Adrenal gland (tissue), 12 donors: Measurements from ENCODE around the gene PIK3IP1. TPM values are rescaled to one million over a fixed set of nuclear protein-coding genes. Genes with fewer than 3 reads are reported as not detected.
"Not testable (repeated sequence)": the region's sequence is repeated elsewhere in the genome, so short reads cannot be mapped to it uniquely, and the experiment has no call there.

Experiments used
- DNase-seq, 7 donors: peaks; one replicate each; pipeline ENCODE4 v3.0.0-alpha.2; 2019 to 2020
- H3K27ac ChIP-seq, 5 donors: fragments of 200-600 bp; sonication (generic) in 4 of 5; 1 replicate in 3 of 5; 2 replicates in 2 of 5; pipeline versions ENCODE4 v1.5.1 to v1.8.0; 2016 to 2020; ENCODE audit warnings: mild to moderate bottlenecking in 1 of 5
- H3K27me3 ChIP-seq: fragments of 200-600 bp; 2 replicates; pipeline ENCODE4 v1.8.0; 2021
- H3K36me3 ChIP-seq, 2 donors: fragments of 200-600 bp; replicated peaks in 1 of 2; 1 replicate in 1 of 2; 2 replicates in 1 of 2; pipeline versions ENCODE4 v1.5.1 to v1.8.0; 2018 to 2022
- H3K4me1 ChIP-seq, 2 donors: fragments of 200-600 bp; replicated peaks in 1 of 2; 1 replicate in 1 of 2; 2 replicates in 1 of 2; pipeline versions ENCODE4 v1.5.1 to v1.8.0; 2018 to 2021
- H3K4me3 ChIP-seq, 4 donors: fragments of 200-600 bp; sonication (generic) in 3 of 4; one replicate each; pipeline ENCODE4 v1.5.1; 2016 to 2018
- H3K9me3 ChIP-seq, 3 donors: fragments of 200-600 bp; sonication (generic) in 1 of 3; replicated peaks in 1 of 3; 1 replicate in 2 of 3; 2 replicates in 1 of 3; pipeline versions ENCODE4 v1.5.1 to v1.8.0; 2016 to 2021
- POLR2A ChIP-seq, 2 donors: fragments of 450-650 bp; IDR thresholded peaks; one replicate each; pipeline ENCODE4 v1.6.1; 2017; ENCODE audit warnings: antibody characterized with exemption in 2 of 2, mild to moderate bottlenecking in 2 of 2, moderate library complexity in 1 of 2
- WGBS, 4 donors: extraction: QIAGEN DNeasy Blood & Tissue Kit in 2 of 4; methylation state at CpG; one replicate each; pipeline versions ENCODE4 v1.1.5 to v1.1.7; 2013 to 2017; 5-methylcytosine and 5-hydroxymethylcytosine counted together
- intact Hi-C, 2 donors: fragments of 100-400 bp; cut with DNase I; formaldehyde crosslinking; loops; one replicate each; pipeline versions ENCODE4 v1.14.1 to v1.15.0; 2022 to 2023
- polyA plus RNA-seq, 3 donors: library from polyadenylated mRNA; stranded (reverse); fragments of 200-250 nt in 2 of 3; fragments of 350-450 nt in 1 of 3; fragmentation: Illumina TruSeq in 1 of 3; extraction: RNeasy Lipid Tissue Mini Kit (QIAGEN cat#74804) in 1 of 3; gene quantifications; one replicate each; pipeline ENCODE4 v1.2.3, GENCODE V29; 2013 to 2014
- total RNA-seq, 9 donors: library from RNA; depleted of rRNA in 4 of 9; stranded (reverse); fragments of >200 nt in 4 of 9; fragments of 120-200 nt in 1 of 9; fragmentation: NEBNext Ultra II Directional in 1 of 9; extraction: Animal tissue kit (Norgen Biotek cat#: 25700) in 1 of 9; gene quantifications; one replicate each; pipeline versions ENCODE4 v1.1.0 to v1.2.4, GENCODE V29; 2013 to 2023
- TF ChIP-seq, protein P1 (sequence below), 6 experiments: fragments of 450-650 bp in 4 of 6; fragments of 200-600 bp in 2 of 6; sonication (generic) in 1 of 6; IDR thresholded peaks; 1 replicate in 5 of 6; 2 replicates in 1 of 6; pipeline versions ENCODE4 v1.5.1 to v1.8.0; 2016 to 2021; ENCODE audit warnings: antibody characterized with exemption in 6 of 6, mild to moderate bottlenecking in 2 of 6, moderate library complexity in 1 of 6
- donor health status: healthy with polysubstance abuse.
- donor health status: Bipolar disorder and iron deficiency.
- donor health status: DM: yes; HTN: yes; CAD: no.
- donor health status: DM: no; HTN: no; CAD: no.
- donor health status: DM: no; HTN: no; CAD: no.
- donor health status: DM: yes; HTN: yes; CAD: no.

Gene PIK3IP1
- total and polyA plus RNA-seq, 12 donors = 12.1 to 161 (median 69.7) TPM

DNA sequence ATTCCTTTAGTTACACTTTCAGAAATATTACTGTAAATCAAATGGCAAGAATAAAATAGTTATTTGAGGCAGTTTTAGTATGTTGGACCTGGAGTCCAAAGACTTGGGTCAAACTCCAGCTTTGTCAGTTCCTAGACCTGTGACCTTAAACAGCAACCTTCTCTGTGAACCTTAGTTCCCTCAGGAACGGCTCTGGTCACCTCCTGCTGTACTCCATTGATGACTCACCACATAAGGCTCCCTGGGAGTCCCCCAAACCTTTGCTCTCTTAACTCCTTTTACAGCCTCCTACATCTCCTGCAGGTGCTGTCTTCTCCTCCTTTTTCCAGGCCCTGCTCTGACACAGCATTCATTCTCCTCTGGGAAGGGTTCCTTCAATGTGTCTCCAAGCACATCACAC, 51.1 kb downstream of the PIK3IP1 start:
- WGBS, 4 donors = 24 to 35% (median 33%) methylated on average over 1 of the region's 1 CpG
- no peaks in the 10 kb centered on the region for H3K36me3 ChIP-seq

DNA sequence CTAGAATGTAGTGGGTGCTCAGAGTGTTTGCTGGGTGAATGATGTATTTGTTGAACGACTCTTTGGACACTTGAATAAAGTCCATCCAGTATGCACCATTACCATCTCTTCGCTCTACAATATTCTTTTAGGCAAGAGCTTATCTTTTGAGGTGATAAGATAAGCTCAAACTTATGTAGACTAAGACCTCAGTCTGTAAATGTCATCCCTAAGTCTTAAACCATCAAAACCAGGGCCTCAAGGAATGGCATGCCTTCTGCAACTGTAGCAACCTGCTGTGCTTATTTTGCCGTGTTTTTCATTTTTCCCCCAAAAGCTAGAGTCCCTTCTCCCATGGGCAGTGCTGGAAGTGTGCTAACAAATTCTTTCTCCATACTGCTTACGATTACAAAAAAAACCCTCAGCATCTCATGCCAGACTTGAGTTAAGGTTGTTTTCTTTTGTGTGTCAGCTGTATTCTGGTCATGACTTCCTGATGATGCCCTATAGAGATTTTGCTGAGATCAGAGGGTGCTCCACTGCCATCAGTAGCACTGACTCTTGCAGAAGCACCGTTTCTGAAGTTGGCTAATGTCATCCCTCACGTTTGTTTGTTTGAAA, 52.4 kb downstream of the PIK3IP1 start:
- intact Hi-C loops = no loop called here
- Histone ChIP-seq H3K4me1 (peaks cover 0 to 14% of the 10 kb centered on the region in 2 donors), H3K27me3 (no peaks in the 10 kb centered on the region), H3K9me3 (no peaks in the 10 kb centered on the region), H3K4me3 (no peak overlapping the region), H3K27ac (no peak overlapping the region), H3K36me3 (no peaks in the 10 kb centered on the region)
- 63 to 81% (median 74%) methylated on average over 6 of the region's 6 CpGs for WGBS, 4 donors
- TF ChIP-seq POLR2A (IDR thresholded peaks at IDR 0.05) = no peak
- TF ChIP-seq, protein P1, sequence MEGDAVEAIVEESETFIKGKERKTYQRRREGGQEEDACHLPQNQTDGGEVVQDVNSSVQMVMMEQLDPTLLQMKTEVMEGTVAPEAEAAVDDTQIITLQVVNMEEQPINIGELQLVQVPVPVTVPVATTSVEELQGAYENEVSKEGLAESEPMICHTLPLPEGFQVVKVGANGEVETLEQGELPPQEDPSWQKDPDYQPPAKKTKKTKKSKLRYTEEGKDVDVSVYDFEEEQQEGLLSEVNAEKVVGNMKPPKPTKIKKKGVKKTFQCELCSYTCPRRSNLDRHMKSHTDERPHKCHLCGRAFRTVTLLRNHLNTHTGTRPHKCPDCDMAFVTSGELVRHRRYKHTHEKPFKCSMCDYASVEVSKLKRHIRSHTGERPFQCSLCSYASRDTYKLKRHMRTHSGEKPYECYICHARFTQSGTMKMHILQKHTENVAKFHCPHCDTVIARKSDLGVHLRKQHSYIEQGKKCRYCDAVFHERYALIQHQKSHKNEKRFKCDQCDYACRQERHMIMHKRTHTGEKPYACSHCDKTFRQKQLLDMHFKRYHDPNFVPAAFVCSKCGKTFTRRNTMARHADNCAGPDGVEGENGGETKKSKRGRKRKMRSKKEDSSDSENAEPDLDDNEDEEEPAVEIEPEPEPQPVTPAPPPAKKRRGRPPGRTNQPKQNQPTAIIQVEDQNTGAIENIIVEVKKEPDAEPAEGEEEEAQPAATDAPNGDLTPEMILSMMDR (IDR thresholded peaks at IDR 0.05) = no peak
- no peak for DNase-seq

More for the DNA sequence above, 51.1 kb downstream of the PIK3IP1 start:
- no peak overlapping the region for H3K27ac ChIP-seq
- no peaks in the 10 kb centered on the region for H3K9me3 ChIP-seq
- no peaks in the 10 kb centered on the region for H3K27me3 ChIP-seq
- H3K4me3 ChIP-seq = no peak overlapping the region
- H3K4me1 ChIP-seq = peaks cover 0 to 14% of the 10 kb centered on the region in 2 donors
- intact Hi-C loops = no loop called here
- no peak for TF ChIP-seq POLR2A (IDR thresholded peaks at IDR 0.05)
- TF ChIP-seq, protein P1 (IDR thresholded peaks at IDR 0.05) = no peak
- DNase-seq = no peak

DNA sequence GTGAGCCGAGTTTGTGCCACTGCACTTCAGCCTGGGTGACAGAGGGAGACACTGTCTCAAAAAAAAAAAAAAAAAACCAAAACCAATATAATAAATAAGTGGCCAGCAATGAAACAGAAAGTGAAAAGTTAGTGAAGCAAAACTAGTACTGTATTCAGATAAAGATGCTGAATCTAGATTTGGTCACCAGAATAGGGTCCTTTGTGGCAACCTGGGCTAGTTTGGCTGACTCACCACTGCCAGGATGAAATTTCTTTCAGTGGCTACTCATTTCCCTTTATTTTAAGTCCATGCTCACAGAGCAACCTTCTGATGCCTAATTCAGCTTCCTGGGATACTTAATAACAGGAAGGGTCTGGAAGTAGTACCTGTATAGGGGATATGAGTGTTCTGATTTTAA, 54.2 kb downstream of the PIK3IP1 start:
- Histone ChIP-seq H3K9me3 (no peaks in the 10 kb centered on the region), H3K27ac (no peak overlapping the region), H3K36me3 (no peaks in the 10 kb centered on the region), H3K4me1 (peaks cover 0 to 14% of the 10 kb centered on the region in 2 donors), H3K4me3 (no peak overlapping the region), H3K27me3 (no peaks in the 10 kb centered on the region)
- intact Hi-C loops = no loop called here
- TF ChIP-seq, protein P1 (IDR thresholded peaks at IDR 0.05) = no peak
- no peak for TF ChIP-seq POLR2A (IDR thresholded peaks at IDR 0.05)
- DNase-seq = no peak
- 87 to 100% (median 94%) methylated on average over 1 of the region's 1 CpG for WGBS, 4 donors

DNA sequence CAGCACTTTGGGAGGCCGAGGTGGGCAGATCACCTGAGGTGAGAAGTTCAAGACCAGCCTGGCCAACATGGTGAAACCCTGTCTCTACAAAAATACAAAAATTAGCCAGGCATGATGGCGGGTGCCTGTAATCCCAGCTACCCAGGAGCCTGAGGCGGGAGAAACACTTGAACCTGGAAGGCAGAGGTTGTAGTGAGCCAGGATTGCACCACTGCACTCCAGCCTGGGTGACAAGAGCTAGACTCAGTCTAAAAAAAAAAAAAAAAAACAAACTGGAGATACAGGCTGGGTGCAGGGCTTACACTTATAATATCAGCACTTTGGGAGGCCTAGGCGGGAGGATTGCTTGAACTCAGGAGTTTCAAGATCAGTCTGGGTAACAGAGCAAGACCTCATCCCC, 56.2 kb downstream of the PIK3IP1 start:
- peaks cover under 1 to 19% of the 10 kb centered on the region in 2 donors for H3K4me1 ChIP-seq
- WGBS, 4 donors = 96 to 100% (median 98%) methylated on average over 4 of the region's 4 CpGs
- intact Hi-C loops, H3K27me3 ChIP-seq, H3K36me3 ChIP-seq, H3K9me3 ChIP-seq, DNase-seq, H3K4me3 ChIP-seq, H3K27ac ChIP-seq: not testable (repeated sequence)

DNA sequence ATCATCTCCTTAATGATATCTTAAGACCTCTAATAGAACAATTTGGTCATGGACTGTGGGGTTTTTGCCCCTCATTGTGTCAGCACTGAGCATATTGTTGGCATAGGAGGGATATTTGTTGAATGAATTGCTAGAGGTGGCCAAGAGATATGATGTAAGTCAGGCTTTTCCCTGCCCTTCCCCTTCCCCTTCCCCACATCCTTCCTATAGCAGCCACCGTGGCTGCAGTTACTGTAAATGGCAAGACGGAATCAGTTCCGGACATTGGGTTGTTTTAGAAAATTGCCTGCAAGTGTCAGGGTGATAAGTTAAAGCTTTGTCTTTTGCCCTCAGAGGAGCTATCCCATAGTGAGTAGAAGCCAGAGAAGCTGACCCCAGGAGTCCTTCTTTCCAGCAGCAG, 57.2 kb downstream of the PIK3IP1 start:
- H3K27me3 ChIP-seq = no peaks in the 10 kb centered on the region
- intact Hi-C loops = no loop called here
- H3K4me3 ChIP-seq = no peak overlapping the region
- H3K4me1 ChIP-seq = peaks cover 9 to 29% of the 10 kb centered on the region in 2 donors
- TF ChIP-seq, protein P1 (IDR thresholded peaks at IDR 0.05) = no peak
- TF ChIP-seq POLR2A (IDR thresholded peaks at IDR 0.05) = no peak
- peak overlapping the region in 1 of 5 donors; percentile 39 for H3K27ac ChIP-seq
- DNase-seq = peak in 1 of 7 donors; percentile 42
- no peaks in the 10 kb centered on the region for H3K36me3 ChIP-seq
- WGBS, 4 donors = 57 to 74% (median 61%) methylated on average over 3 of the region's 3 CpGs
- H3K9me3 ChIP-seq = no peaks in the 10 kb centered on the region
